ENCODE data around the gene VPS13D. TPM values are rescaled to one million over a fixed set of nuclear protein-coding genes. Genes with fewer than 3 reads are reported as not detected.

The VPS13D gene
- total RNA-seq, 6 experiments from 2014 or later: 18.8 to 29.5 (median 21.5) TPM

DNA sequence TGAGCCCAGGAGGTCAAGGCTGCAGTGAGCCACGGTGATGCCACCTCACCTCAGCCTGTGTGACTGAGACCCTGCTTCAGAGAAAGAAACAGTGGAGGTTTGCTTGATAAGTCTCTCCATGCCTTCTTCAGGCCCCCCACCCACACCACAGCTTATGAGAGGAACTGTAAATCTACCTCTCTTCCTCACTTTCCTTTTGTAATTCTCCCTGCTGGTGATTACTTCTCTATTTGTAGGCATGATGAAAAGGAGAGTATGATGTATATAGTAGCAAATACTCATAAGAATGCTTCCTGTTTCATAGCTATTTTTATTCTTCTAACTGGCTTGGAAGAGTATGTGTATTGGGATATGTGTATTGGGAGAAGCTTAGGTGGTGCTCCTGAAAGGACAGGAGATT, 186.3 kb downstream of the VPS13D start:
- no peak overlapping the region for H3K4me3 Mint-ChIP-seq
- H3K27me3 Mint-ChIP-seq (ENCODE audit: insufficient read depth): no peaks in the 10 kb centered on the region
- H3K36me3 Mint-ChIP-seq (ENCODE audit: low read depth): peaks cover 38% of the 10 kb centered on the region
- DNase-seq: no peak
- no peaks in the 10 kb centered on the region for H3K9me3 Mint-ChIP-seq
- TF ChIP-seq, protein P1, sequence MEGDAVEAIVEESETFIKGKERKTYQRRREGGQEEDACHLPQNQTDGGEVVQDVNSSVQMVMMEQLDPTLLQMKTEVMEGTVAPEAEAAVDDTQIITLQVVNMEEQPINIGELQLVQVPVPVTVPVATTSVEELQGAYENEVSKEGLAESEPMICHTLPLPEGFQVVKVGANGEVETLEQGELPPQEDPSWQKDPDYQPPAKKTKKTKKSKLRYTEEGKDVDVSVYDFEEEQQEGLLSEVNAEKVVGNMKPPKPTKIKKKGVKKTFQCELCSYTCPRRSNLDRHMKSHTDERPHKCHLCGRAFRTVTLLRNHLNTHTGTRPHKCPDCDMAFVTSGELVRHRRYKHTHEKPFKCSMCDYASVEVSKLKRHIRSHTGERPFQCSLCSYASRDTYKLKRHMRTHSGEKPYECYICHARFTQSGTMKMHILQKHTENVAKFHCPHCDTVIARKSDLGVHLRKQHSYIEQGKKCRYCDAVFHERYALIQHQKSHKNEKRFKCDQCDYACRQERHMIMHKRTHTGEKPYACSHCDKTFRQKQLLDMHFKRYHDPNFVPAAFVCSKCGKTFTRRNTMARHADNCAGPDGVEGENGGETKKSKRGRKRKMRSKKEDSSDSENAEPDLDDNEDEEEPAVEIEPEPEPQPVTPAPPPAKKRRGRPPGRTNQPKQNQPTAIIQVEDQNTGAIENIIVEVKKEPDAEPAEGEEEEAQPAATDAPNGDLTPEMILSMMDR (IDR thresholded peaks at IDR 0.05): no peak
- no peak overlapping the region for H3K27ac Mint-ChIP-seq
- H3K4me1 Mint-ChIP-seq (ENCODE audit: low read depth): peaks cover 14% of the 10 kb centered on the region

DNA sequence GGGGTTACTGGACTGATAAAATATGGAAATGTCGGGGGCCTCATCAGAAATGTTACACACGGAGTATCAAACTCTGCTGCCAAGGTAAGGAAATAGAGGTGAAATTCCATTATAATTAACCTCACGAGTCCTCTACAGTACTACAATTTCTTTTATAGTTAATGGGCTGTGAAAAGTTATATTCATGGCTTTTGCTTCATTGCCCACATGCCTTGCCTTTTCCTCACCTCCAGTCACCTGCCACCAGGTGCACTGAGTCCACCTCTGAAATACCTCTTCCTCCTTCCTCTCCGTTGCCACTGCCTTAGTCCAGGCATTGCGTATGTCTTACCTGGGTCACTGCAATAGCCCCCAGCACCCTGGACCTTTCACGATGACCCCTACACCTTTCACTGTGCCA, 186.9 kb downstream of the VPS13D start:
- Mint-ChIP-seq H3K9me3 (no peaks in the 10 kb centered on the region), H3K27ac (no peak overlapping the region), H3K4me3 (no peak overlapping the region), H3K27me3 (ENCODE audit: insufficient read depth) (no peaks in the 10 kb centered on the region), H3K4me1 (ENCODE audit: low read depth) (peaks cover 14% of the 10 kb centered on the region), H3K36me3 (ENCODE audit: low read depth) (peaks cover 36% of the 10 kb centered on the region)
- TF ChIP-seq, protein P1 (IDR thresholded peaks at IDR 0.05): no peak
- DNase-seq: no peak

DNA sequence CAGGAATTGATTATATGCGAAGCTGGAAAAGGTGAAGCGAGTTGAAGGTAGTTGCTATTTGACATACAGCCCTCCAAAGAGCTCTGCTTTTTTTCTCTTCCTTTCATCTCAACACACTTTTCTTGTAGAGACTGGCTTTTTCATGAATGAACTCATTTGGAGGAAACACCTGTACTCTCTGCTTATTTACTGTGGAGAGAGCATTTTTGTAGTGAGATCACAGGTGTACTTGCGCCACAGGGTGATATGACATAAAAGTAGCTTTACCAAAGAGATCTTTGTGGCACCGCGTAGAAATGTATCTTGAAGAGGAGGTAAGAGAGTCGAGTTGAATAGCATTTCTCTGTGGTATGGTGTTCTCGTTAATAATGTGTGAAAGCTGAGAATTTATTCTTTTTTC, 187.6 kb downstream of the VPS13D start:
- Mint-ChIP-seq H3K4me3 (no peak overlapping the region), H3K9me3 (no peaks in the 10 kb centered on the region), H3K27me3 (ENCODE audit: insufficient read depth) (no peaks in the 10 kb centered on the region), H3K4me1 (ENCODE audit: low read depth) (peaks cover 16% of the 10 kb centered on the region), H3K27ac (no peak overlapping the region), H3K36me3 (ENCODE audit: low read depth) (peaks cover 31% of the 10 kb centered on the region)
- no peak for DNase-seq
- TF ChIP-seq, protein P1 (IDR thresholded peaks at IDR 0.05): no peak

DNA sequence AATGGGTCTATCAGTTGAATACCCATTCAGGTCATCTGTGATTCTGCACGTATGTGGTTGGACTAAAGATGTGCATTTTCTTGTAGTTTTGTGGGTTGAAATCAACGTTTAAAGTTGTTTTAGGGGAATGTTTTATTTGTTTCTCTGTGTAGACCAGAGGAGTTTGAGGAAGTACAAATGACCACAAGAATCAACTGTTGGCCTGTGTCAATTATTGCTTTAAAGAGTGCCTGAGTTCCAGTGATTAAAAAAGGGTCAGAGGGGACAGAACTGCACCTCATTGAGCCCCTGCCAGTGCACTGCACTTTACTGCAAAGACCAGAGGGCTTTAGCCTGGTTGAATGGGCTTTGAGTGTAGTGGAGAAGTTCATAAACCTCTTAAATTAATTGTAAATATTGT, 190.3 kb downstream of the VPS13D start:
- Mint-ChIP-seq H3K27me3 (ENCODE audit: insufficient read depth) (no peaks in the 10 kb centered on the region), H3K9me3 (no peaks in the 10 kb centered on the region), H3K36me3 (ENCODE audit: low read depth) (peaks cover 22% of the 10 kb centered on the region), H3K27ac (no peak overlapping the region), H3K4me3 (no peak overlapping the region), H3K4me1 (ENCODE audit: low read depth) (peaks cover 34% of the 10 kb centered on the region)
- TF ChIP-seq, protein P1 (IDR thresholded peaks at IDR 0.05): no peak
- no peak for DNase-seq

DNA sequence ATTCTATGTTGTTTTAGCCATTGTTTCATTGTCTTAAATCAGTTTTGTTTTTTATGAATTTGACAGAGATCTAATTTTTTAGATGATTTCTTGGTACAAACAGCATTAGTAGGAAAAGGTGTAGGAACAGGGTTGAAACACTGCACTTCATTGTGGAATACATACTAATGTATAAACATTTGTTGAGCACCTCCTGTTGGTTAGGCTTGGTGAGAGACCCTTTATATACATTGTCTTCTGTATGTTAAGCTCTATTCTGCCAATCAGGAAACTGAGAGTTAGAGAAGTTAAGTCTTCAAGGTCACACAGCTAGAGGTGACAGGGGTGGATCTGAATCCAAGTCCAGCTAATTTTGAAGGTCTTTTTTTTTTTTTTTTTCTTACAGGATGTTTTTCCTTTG, 192.7 kb downstream of the VPS13D start:
- H3K27me3 Mint-ChIP-seq (ENCODE audit: insufficient read depth): no peaks in the 10 kb centered on the region
- H3K36me3 Mint-ChIP-seq (ENCODE audit: low read depth): peaks cover 9% of the 10 kb centered on the region
- H3K9me3 Mint-ChIP-seq: no peaks in the 10 kb centered on the region
- peaks cover 44% of the 10 kb centered on the region for H3K4me1 Mint-ChIP-seq (ENCODE audit: low read depth)
- no peak for DNase-seq
- no peak overlapping the region for H3K4me3 Mint-ChIP-seq
- no peak overlapping the region for H3K27ac Mint-ChIP-seq
- TF ChIP-seq, protein P1 (IDR thresholded peaks at IDR 0.05): no peak

DNA sequence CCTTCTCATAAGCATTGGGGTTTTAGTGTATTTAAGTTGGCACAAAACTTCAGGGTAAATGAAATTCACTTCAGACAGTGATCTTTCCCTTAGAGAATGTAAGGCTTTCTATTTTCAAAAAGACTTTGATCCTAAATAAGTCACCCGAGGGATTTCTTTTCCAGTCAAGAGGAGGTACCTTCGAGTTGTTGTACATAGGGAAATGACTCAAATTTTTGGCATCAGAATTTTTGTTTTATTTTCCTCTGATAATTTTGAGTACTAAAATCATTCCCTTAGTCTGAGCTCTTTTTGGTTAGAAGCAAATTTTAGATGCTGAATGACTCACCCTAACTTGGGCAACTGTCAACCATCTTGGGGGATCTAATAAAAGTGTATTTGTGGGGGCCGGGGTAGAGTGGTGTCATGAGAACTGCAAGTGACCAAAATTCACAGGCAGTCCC, 194.3 kb downstream of the VPS13D start:
- no peaks in the 10 kb centered on the region for H3K9me3 Mint-ChIP-seq
- no peaks in the 10 kb centered on the region for H3K27me3 Mint-ChIP-seq (ENCODE audit: insufficient read depth)
- peak overlapping the region; percentile 83 for H3K27ac Mint-ChIP-seq
- H3K4me1 Mint-ChIP-seq (ENCODE audit: low read depth): peaks cover 44% of the 10 kb centered on the region
- TF ChIP-seq, protein P1 (IDR thresholded peaks at IDR 0.05): no peak
- no peaks in the 10 kb centered on the region; the same call in 1 of the 2 replicates for H3K36me3 Mint-ChIP-seq (ENCODE audit: low read depth)
- DNase-seq: peak; percentile 66
- H3K4me3 Mint-ChIP-seq: peak overlapping the region; percentile 29
